Skeletal muscle tissue (tissue), 4 donors: ENCODE measurements around the gene STX8. TPM values are rescaled to one million over a fixed set of nuclear protein-coding genes. Genes with fewer than 3 reads are reported as not detected.

Source experiments
- H3K27ac ChIP-seq: one replicate; pipeline ENCODE4 v1.7.0; 2013; ENCODE audit warnings: mild to moderate bottlenecking, low read depth, low read length, inconsistent platforms
- H3K27me3 ChIP-seq, 3 donors: one replicate each; pipeline ENCODE4 v1.7.0; 2013; ENCODE audit warnings: low read length in 3 of 3; ENCODE audit not compliant: control insufficient read depth in 3 of 3, insufficient read depth in 3 of 3
- H3K36me3 ChIP-seq, 3 donors: one replicate each; pipeline ENCODE4 v1.7.0; 2013; ENCODE audit warnings: low read length in 3 of 3; ENCODE audit not compliant: control insufficient read depth in 3 of 3, insufficient read depth in 3 of 3
- H3K4me1 ChIP-seq, 3 donors: one replicate each; pipeline ENCODE4 v1.7.0; 2013; ENCODE audit warnings: low read length in 3 of 3, mild to moderate bottlenecking in 3 of 3; ENCODE audit not compliant: control insufficient read depth in 3 of 3, insufficient read depth in 3 of 3
- H3K4me3 ChIP-seq, 3 donors: one replicate each; pipeline ENCODE4 v1.7.0; 2013; ENCODE audit warnings: low read length in 3 of 3
- H3K9ac ChIP-seq, 3 donors: one replicate each; pipeline ENCODE4 v1.7.0; 2013; ENCODE audit warnings: low read length in 3 of 3, mild to moderate bottlenecking in 3 of 3, moderate library complexity in 2 of 3, low read depth in 1 of 3
- H3K9me3 ChIP-seq, 3 donors: one replicate each; pipeline ENCODE4 v1.7.0; 2013; ENCODE audit warnings: low read length in 3 of 3; ENCODE audit not compliant: control insufficient read depth in 3 of 3
- total RNA-seq: library from RNA; depleted of rRNA; stranded (reverse); fragments of >200 nt; gene quantifications from one replicate; pipeline ENCODE4 v1.2.3, GENCODE V29; 2014
- donor health status: Osteomylitis.

STX8 gene
- total RNA-seq, 1 donor from 2014 or later, result 68.4 TPM

DNA sequence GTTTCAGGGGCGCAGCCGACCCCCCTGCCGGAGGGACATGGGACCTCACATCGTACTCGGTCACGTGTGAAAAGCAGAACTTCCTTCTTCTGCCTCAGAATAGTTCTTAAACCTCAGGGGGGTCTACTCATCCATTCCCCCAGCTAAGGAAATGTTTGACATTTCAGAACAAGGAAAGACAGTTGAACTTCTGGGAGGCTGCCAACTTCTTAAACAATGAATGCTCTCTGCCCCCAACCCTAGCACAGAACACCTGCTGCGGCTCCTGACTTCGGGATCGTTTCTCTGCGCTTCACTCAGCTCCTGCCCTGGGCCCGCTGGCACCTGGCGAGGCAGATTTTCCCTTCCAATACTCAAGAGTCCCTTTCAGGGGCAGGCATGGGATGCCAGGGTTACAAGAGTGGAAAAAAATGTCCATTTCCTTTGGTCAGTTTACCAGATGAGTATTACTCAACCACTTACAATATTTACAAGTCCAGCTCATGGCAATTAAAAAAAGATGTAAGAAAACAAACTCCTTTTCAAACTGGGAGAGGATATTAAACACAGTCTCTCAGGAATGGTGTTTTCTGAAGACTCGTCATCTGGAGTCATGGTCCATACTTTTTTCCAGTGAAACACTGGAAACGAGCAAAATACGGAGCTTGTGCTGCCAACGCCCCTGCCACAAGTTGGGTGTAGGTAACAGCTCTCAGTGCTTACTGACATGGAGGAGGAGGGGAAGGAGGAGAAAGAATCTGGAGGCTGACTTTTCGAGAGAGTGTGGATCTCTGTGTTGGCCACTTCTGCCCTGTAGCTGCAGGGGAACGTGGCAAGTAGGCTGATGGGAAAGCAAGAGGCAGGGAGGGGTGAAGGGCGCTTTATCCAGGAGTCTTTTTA lies 318.6 kb downstream of the STX8 start:
- Histone ChIP-seq H3K27ac (no peak overlapping the region), H3K9ac (no peak overlapping the region), H3K27me3 (no peaks in the 10 kb centered on the region), H3K9me3 (no peaks in the 10 kb centered on the region), H3K36me3 (peaks cover 0 to 2% (median 0%) of the 10 kb centered on the region in 3 donors), H3K4me1 (peaks cover 15 to 21% (median 19%) of the 10 kb centered on the region in 3 donors), H3K4me3 (no peak overlapping the region)

DNA sequence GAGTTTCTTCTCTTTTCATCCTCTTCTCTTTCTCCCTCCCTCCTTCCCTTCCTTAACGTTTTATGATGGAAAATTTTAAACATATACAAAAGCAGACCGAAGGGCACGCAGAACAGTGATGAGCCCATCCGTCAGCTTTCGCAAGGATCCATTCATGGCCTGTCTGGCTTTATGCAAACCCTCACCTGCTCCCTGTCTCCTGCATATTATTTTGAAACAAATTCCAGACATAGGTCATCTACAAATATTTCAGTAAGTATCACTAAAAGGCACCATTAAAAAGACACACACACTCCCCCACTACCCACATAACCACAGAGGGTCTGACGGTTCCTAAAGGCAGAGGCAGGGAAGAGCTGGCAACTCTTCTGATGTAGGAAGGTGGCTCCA lies 319.3 kb downstream of the STX8 start:
- Histone ChIP-seq H3K36me3 (peaks cover 0 to 2% (median 0%) of the 10 kb centered on the region in 3 donors), H3K27me3 (no peaks in the 10 kb centered on the region), H3K27ac (no peak overlapping the region), H3K9ac (no peak overlapping the region), H3K4me1 (peaks cover 15 to 19% (median 16%) of the 10 kb centered on the region in 3 donors), H3K9me3 (no peaks in the 10 kb centered on the region), H3K4me3 (no peak overlapping the region)

DNA sequence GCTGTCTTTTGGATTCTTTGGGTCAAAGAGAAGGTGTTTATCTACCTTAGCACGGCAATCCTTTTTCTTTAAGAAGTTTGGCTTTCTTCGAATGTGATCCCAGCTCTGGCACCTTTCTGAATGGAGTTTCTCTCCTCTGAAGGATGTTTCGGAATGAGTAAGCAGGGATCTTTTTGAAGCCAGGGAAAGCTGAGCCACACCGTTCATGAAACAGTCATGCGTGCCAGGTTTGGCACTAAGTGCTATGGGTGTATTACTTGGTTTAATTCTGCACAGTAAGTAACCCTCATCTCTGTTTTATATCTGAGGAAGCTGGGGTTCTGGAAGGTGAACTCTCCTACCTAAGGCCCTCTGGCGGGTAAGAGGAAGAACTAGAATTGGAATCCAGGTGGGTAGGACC lies 319.8 kb downstream of the STX8 start:
- no peak overlapping the region for H3K9ac ChIP-seq
- no peak overlapping the region for H3K27ac ChIP-seq

DNA sequence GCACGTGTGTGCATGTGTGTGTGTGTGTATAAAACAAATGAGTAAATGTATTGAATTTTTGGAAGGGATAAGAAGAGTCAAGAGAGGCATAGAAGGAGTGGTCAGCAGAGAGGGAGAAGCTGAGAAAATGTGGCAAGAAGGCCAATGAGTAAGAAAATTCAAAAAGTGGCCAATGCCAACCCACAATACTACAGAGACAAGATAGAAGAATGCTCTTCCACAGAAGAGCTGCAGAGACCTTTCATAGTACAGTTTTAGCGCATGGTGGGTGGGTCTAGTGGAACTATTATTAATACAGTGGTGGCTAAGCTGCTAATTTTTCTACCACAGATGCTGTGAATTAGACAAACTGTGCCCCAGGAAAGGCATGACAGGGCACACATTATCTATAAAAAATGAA lies 320.8 kb downstream of the STX8 start:
- Histone ChIP-seq H3K9ac (no peak overlapping the region), H3K36me3 (peaks cover 0 to 2% (median 0%) of the 10 kb centered on the region in 3 donors), H3K9me3 (no peaks in the 10 kb centered on the region), H3K27ac (no peak overlapping the region), H3K27me3 (no peaks in the 10 kb centered on the region), H3K4me1 (peaks cover 15 to 17% (median 16%) of the 10 kb centered on the region in 3 donors), H3K4me3 (no peak overlapping the region)

More for the DNA sequence above, 319.8 kb downstream of the STX8 start:
- Histone ChIP-seq H3K4me1 (peaks cover 15 to 18% (median 16%) of the 10 kb centered on the region in 3 donors), H3K27me3 (no peaks in the 10 kb centered on the region), H3K4me3 (no peak overlapping the region), H3K9me3 (no peaks in the 10 kb centered on the region), H3K36me3 (peaks cover 0 to 2% (median 0%) of the 10 kb centered on the region in 3 donors)

DNA sequence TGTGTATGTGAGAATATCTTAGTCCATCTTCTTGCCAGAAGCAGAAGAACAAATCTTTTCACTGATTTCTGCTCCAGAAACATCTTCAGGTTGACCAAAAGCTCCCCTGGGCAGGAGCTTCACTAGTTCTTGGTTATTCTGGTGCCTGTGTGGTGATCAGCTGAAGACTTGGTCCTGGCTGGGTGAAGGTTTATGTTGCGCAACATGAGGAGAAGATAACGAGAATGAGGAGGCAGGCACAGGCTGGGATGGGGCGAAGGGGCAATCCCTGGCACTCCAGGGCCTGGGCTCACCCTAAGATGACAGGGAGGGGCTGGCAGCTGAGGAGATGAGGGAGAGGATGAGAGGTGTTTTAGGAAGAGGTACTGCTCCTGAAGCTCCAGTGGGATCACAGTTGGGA lies 322.3 kb downstream of the STX8 start:
- Histone ChIP-seq H3K9me3 (no peaks in the 10 kb centered on the region), H3K4me1 (peaks cover 8 to 9% (median 9%) of the 10 kb centered on the region in 3 donors), H3K9ac (no peak overlapping the region), H3K36me3 (peaks cover 0 to 8% (median 2%) of the 10 kb centered on the region in 3 donors), H3K27me3 (no peaks in the 10 kb centered on the region), H3K27ac (no peak overlapping the region), H3K4me3 (no peak overlapping the region)

DNA sequence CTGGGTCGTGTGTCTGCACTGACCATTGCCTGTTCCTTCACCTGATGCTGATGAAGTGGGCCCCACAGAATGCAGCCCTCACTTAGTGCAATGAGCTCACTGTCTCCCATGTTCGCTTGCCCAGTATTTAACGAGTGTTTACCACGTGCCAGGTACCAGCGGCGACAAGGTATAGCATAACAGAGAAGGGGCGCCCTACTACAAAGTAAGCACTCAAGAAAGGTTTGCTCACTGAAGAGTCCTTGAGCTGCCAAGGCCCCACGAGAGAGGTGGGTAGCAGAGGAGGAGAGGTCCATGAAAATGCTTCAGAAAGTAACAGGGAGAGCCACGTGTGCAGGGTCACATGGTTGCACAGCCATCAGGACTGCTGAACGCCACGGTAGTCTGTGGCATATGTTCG lies 324.3 kb downstream of the STX8 start:
- Histone ChIP-seq H3K36me3 (peaks cover 0 to 8% (median 2%) of the 10 kb centered on the region in 3 donors), H3K4me3 (no peak overlapping the region), H3K9me3 (no peaks in the 10 kb centered on the region), H3K27ac (no peak overlapping the region), H3K9ac (no peak overlapping the region), H3K27me3 (no peaks in the 10 kb centered on the region), H3K4me1 (peaks cover 6 to 7% (median 6%) of the 10 kb centered on the region in 3 donors)

DNA sequence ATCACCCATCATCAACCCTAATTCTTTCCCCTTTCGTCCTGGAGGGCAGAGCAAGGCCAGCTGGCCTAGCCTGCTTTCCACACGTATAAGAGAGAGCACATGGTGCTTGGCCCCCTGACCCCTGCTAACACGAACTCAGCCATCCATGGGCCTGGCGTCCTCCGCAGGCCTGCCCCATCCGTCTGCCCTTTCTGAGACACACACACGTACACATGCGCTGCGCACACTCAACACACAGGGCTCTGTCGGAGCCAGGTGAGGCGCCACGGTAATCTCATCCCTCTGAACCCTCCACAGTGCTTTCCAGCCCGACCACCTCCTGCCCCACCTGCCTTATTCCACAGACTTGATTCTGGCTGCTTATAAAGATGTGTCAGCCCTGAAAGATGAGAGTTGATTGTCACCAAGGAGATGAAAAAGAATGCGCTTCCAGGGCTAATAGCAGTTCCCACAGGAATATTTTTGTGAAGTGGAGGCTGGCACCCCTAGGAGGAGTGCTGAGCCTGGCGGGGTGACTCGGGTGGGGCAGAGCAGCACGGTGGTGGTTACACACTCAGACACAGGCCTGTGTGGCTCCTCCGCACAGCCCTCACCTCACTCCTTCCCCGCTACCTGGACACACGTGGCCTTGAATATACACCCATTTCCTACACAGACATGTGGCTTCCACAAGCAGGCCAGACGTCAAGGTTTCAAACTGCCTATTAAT lies 326.2 kb downstream of the STX8 start:
- Histone ChIP-seq H3K27ac (no peak overlapping the region), H3K9me3 (no peaks in the 10 kb centered on the region), H3K9ac (no peak overlapping the region), H3K4me1 (peaks cover 0 to 3% (median 2%) of the 10 kb centered on the region in 3 donors), H3K4me3 (no peak overlapping the region), H3K27me3 (no peaks in the 10 kb centered on the region), H3K36me3 (peaks cover 0 to 8% (median 2%) of the 10 kb centered on the region in 3 donors)

DNA sequence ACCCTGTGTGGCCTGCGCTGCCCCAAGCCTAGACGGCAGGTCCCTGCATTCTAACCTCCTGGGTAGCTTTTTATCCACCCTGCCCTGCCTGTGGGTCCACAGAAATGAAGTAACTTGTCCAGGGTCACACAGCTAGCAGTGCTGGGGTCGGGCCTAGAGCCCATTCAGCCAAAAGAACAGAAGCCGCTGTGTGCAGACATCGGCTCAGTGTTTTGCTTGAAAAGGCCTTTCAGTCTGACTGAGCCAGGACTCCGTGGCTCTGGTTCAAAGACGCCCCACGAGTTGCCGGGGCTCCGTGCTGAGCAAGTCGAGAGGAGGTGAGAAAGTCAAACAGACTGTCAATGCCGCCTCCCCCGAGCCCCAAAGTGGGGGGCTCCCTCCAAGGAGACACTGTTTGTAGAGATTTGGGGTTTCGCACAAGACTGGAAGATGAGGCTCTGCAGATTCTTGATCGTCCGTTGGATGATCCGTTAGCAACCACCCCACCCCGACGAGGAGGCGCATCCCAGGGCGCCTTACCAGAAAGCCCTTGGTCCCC lies 328.1 kb downstream of the STX8 start:
- peaks cover 2 to 13% (median 4%) of the 10 kb centered on the region in 3 donors for H3K4me1 ChIP-seq
- H3K9me3 ChIP-seq, result no peaks in the 10 kb centered on the region
- H3K4me3 ChIP-seq, result no peak overlapping the region
- no peak overlapping the region for H3K9ac ChIP-seq
- H3K27me3 ChIP-seq, result no peaks in the 10 kb centered on the region
- H3K36me3 ChIP-seq, result peaks cover 0 to 6% (median 2%) of the 10 kb centered on the region in 3 donors
- no peak overlapping the region for H3K27ac ChIP-seq

DNA sequence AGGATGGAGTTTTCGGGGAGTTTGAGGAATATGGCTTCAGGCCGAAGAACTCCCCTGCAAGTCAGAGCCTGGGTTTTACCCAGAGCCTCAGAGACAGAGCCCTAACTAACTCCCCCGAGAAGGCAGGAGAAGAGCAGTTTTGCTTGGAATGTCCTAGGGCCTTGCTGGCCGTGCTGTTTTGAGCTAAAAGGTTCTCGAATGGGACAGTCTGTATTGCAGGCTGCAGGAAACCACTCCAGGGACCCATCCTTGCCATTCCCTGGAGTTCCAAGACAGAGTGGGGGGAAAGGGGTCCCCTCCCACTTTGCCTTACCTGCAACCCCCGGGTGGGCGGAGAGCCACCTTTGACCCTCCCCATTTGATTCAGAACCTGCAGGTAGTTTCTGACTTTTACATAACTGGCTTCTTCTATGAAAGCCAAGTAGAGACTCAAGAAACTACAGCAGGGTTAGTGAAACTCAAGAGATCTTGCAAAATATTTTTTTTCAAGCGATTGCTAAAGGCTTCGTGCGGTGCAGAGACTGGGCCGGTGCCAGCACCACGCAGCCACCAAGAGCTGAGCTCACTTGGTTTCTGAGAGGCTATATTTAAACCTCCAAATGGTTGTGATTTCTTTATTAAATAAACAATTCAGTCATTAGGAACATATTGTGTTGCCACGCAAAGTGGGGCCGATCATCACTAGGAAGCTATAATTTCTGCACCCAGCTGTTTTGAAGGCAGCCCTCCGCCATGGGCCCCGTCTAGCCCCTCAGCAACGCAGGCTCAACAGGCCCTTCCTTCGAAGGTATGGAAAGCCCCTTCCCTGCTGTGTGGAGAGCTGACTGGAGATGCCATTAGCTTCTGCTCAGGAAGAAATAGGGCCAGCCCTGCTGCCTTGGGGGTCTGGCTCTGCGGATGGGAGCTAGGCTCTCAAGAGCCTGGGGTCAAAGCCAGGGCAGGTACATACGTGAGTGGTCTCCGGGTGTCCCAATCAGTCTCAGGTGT lies 331.3 kb downstream of the STX8 start:
- no peak overlapping the region for H3K9ac ChIP-seq
- no peak overlapping the region for H3K4me3 ChIP-seq
- H3K27ac ChIP-seq, result no peak overlapping the region
- H3K4me1 ChIP-seq, result peaks cover 21 to 41% (median 27%) of the 10 kb centered on the region in 3 donors
- peaks cover 0 to 4% (median 2%) of the 10 kb centered on the region in 3 donors for H3K36me3 ChIP-seq
- H3K27me3 ChIP-seq, result no peaks in the 10 kb centered on the region
- H3K9me3 ChIP-seq, result no peaks in the 10 kb centered on the region
